Measurements from ENCODE around the gene MYO3B.

The MYO3B gene

DNA sequence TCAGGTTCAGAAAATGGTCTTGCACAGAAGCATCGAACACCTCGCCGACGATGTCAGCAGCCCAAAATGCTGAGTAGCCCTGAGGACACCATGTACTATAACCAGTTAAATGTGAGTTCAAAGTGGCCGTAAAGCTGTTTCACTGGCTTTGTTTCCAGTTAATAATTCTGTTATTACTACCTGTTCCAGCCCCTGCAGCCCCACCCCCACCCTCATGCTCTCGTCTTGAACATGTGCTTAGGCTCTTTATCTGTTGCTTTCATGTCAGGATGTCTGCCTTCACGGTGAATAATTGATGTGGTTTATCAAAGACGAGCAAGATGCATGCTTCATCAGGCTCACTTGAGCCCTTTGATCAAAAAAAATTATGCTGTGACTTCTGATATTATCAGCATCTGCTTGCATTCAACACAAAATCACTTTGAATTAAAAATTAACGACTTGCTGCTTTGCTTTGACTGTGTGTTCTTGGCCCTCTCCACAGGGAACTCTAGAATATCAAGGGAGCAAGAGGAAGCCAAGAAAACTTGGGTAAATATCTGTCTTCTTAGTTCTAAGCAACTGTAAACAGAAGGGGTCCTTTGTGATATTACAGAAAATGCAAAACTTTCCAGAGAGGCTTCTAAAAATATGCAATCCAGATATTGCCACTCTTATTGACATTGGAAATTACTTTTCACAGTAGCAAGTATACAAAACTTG lies 473.8 kb downstream of the MYO3B start:
- no peak for DNase-seq (ENCODE audit: low read depth)
- TF ChIP-seq CTCF (IDR thresholded peaks at IDR 0.05; ENCODE audit: insufficient read depth, low read depth, low read length, missing control alignments) = no peak
- H3K4me3 ChIP-seq (ENCODE audit: low read length) = no peak overlapping the region

DNA sequence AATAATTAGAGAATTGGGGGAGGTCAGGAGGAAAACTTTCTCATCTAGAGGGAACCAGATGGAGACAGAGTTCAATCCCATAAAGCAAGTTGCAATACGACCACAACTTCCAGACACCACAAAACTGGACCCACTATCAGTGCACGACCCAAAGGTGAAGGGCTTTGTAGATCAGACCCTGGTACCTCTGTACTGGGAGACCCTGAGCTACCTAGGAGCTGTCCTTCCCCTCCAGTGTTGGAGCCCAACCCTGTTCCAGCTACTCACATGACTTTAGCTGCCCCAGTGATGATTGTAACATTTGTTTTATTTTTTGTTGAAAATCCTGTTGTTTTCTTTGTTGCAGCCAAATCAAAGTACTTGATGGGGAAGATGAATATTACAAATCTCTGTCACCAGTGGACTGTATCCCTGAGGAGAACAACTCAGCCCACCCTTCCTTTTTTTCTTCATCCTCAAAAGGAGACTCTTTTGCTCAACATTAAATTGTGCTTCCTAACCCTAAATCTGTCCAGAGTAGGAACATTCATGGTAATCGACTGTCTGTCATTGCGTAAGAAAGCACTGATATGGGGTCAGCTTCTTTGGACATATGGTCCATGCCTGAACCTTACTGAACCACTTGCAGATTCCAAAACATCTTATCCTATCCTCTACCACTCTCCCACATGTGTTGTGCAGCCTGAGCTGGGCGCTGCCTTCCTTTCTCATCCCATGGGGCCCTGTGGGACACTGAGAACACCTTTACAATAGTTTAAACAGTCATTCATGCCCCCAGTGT lies 474.9 kb downstream of the MYO3B start:
- TF ChIP-seq CTCF (IDR thresholded peaks at IDR 0.05; ENCODE audit: insufficient read depth, low read depth, low read length, missing control alignments) = no peak
- no peak overlapping the region for H3K4me3 ChIP-seq (ENCODE audit: low read length)
- no peak for DNase-seq (ENCODE audit: low read depth)

DNA sequence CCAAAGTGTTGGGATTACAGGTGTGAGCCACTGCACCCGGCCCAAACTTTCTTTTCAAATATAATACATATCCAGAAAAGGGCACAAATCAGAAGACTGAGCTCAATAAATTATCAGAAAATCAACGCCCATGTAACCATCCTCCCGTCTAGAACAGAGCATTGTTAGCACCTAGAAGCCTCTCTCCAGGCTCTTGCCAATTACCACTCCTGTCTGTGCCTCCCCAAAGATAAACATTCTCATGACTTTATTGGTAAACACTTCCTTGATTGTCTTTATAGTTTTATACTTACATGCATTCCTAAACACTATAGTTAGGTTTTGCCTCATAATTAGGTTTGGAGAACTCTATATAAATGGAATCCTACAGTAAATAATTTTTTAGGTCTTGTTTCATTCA lies 478.7 kb downstream of the MYO3B start:
- no peak for TF ChIP-seq CTCF (IDR thresholded peaks at IDR 0.05; ENCODE audit: insufficient read depth, low read depth, low read length, missing control alignments)
- DNase-seq (ENCODE audit: low read depth) = no peak
- no peak overlapping the region for H3K4me3 ChIP-seq (ENCODE audit: low read length)

DNA sequence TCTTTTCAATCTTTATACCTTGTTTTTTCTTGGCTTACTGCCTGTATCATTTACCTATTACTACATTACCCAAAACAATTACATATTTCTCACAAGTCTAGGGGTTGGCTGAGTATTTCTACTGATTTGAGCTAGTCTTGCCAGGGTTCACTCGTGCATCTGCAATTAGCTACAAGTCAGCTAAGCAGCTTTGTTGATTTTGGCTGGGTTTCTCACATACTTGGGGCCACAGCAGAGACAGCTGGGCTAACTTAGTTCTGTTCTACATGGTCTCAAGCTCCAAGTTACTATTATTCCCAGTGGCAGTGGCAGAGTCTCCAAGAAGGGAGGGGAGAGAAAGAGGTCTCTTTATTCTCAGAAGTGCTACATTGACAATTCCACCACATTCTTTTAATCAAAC lies 482.5 kb downstream of the MYO3B start:
- no peak for DNase-seq (ENCODE audit: low read depth)
- TF ChIP-seq CTCF (IDR thresholded peaks at IDR 0.05; ENCODE audit: insufficient read depth, low read depth, low read length, missing control alignments) = no peak
- H3K4me3 ChIP-seq (ENCODE audit: low read length) = no peak overlapping the region

GRCh38 chr2:170665743-170666142 lies 487.8 kb downstream of the MYO3B start:
- no peak overlapping the region for H3K4me3 ChIP-seq (ENCODE audit: low read length)
- no peak for TF ChIP-seq CTCF (IDR thresholded peaks at IDR 0.05; ENCODE audit: insufficient read depth, low read depth, low read length, missing control alignments)
- no peak for DNase-seq (ENCODE audit: low read depth)

DNA sequence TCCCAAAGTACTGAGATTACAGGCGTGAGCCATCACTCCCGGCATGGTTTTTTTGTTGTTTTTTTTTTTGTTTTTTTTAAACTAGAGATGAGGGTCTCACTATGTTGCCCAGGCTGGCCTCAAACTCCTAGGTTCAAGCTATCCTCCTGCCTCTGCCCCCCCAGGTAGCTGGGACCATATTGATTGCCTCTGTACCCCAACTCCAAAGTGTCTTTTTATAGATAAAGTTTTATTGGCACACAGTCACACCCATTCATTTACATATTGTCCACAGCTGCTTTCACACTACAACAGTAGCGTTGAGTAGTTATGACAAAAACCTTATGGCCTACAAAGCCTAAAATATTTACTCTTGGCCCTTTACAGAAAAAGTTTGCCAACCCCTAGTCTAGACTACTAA lies 492.0 kb downstream of the MYO3B start:
- DNase-seq (ENCODE audit: low read depth) = no peak
- no peak for TF ChIP-seq CTCF (IDR thresholded peaks at IDR 0.05; ENCODE audit: insufficient read depth, low read depth, low read length, missing control alignments)
- H3K4me3 ChIP-seq (ENCODE audit: low read length) = no peak overlapping the region

Measured in epithelial cell of esophagus (primary cell).